ENCODE results near the gene APBA1.

The APBA1 gene

GRCh38 chr9:69392826-69393225 is 279.3 kb downstream of the APBA1 start:
- no peak for DNase-seq

GRCh38 chr9:69391946-69392345 is 280.2 kb downstream of the APBA1 start:
- peak; percentile 9 to 22 for DNase-seq

GRCh38 chr9:69391487-69391886 is 280.7 kb downstream of the APBA1 start:
- no peak for DNase-seq

GRCh38 chr9:69389437-69389995 is 282.7 kb downstream of the APBA1 start:
- DNase-seq = no peak

- no peak for DNase-seq
Measured at GRCh38 chr9:69388596-69388995, 283.6 kb downstream of the APBA1 start.

- no peak for DNase-seq
Measured at GRCh38 chr9:69386651-69387050, 285.5 kb downstream of the APBA1 start.

GRCh38 chr9:69385581-69386033 is 286.6 kb downstream of the APBA1 start:
- no peak for DNase-seq

GRCh38 chr9:69382135-69382534 is 290.0 kb downstream of the APBA1 start:
- no peak for DNase-seq

GRCh38 chr9:69380811-69381210 is 291.4 kb downstream of the APBA1 start:
- DNase-seq = no peak

GRCh38 chr9:69380301-69380700 is 291.9 kb downstream of the APBA1 start:
- DNase-seq = no peak

- DNase-seq = no peak
Measured at GRCh38 chr9:69379270-69379982, 292.7 kb downstream of the APBA1 start.

GRCh38 chr9:69377981-69378380 is 294.2 kb downstream of the APBA1 start:
- no peak for DNase-seq

Measured in hippocampal formation (tissue), 2 donors.